Activated CD8-positive, alpha-beta memory T cell treated with anti-CD3 and anti-CD28 coated beads, Interleukin-2, amount 50 U/mL, for 4 hours (primary cell): ENCODE measurements around the gene TMEM108.

ENCODE experiments used
- DNase-seq: peaks from one replicate; pipeline ENCODE4 v3.0.0-alpha.2; 2020

TMEM108 gene

GRCh38 chr3:133364704-133365103 lies 326.5 kb downstream of the TMEM108 start:
- DNase-seq: no peak

DNA sequence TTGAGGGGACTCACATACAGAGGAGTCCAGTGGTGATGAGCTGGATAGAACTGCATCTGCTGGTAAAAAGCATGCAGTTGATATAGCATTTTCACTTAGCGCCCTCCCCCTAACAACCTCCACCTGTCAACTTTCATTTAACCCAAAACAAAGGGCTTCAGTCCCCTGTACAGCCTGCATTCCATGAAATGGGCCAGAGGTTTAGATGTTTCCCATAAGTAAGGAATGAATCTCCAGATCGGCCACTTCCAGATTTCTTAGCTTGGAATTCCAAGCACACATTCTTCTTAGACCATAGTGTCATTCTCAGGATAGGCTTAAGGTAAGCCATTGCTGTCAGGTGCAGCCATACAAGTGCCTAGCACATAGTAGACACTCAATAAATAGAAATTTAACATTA lies 328.7 kb downstream of the TMEM108 start:
- DNase-seq: no peak

- no peak for DNase-seq
These were observed 329.2 kb downstream of the TMEM108 start for GRCh38 chr3:133367403-133367802.

DNA sequence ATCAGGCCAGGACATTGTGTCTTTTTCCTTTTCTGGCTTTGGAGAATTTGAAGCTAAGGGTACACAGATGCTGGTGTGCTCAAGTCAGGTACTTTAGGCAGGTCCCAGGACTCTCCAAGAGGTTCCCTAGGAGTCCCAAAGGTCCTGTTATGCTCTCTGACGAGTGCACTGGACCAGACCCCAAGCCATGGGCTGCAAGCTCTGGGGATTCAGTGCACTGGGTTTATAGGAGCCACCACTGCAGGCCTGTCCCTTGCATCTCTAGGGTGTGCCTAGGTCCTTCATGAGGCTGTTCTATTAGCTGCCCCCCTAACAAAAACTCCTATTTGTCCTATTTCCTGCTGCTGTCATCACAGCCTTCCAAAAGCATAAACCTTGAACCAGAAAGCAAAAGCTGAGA lies 329.8 kb downstream of the TMEM108 start:
- no peak for DNase-seq

DNA sequence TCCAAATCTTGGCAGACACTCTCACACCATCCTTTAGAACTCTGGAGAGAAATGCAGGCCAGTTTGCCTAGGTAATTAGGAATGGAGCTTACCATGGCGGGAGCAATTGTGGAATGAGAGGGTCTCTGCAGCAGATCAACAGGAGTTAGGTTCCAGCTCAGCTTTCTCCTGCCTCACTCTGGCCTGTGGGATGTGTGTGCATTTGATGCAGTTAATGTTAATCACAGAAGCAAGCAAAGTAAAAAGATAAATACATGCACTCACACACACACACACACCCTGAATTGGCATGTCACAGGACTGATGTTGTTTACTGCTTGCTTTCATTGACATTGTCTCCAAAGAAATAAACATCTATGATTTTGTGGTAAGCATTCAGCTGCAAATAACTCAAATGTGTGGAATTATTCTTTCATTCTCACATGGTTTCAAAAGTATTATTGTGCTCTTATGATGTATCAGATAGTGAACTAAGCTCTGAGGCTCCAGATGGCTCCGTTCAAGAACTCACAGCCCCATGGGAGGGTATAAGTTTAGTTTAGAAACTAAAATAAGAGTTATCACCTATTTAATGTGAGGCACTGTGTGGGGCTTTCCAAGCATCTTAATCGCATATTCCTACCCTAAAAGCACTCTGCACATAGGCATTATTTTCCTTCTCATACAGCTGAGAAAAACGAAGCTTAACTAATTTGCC lies 330.3 kb downstream of the TMEM108 start:
- DNase-seq: no peak

DNA sequence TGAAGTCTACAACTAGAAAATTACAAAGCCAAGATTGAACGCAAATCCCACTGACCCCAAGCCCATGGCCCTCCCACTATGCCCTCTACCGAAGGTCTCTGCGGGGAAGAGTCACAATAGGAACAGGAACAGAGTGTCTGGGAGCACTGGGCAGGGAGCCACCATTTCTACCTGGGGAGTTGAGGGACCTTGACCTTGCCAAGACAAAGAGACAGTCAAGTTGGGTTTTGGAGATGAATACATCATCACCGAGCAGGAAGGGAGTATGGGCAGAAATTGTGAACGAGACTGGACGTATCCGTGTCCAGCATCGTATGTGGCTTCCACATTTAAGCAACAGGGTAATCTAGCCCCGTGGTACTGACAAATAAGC lies 330.9 kb downstream of the TMEM108 start:
- DNase-seq: no peak

DNA sequence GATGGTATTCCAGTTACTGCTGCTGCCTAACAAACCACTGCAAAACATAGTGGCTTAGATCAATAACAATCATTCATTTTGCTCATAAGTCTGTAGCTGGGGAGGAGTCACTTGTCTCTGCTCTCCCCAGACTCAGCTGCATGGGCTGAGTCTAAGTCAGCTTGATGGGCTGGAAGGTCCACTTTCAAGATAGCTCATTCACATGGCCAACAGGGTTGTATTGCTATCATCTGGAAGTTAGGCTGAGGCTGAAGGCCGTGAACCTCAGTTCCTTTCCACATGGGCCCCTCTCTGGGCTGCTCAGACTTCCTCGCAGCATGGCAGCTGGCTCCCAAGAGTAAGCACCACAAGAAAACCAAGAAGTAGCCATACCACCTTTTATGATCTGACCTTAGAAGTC lies 333.0 kb downstream of the TMEM108 start:
- DNase-seq: no peak

DNA sequence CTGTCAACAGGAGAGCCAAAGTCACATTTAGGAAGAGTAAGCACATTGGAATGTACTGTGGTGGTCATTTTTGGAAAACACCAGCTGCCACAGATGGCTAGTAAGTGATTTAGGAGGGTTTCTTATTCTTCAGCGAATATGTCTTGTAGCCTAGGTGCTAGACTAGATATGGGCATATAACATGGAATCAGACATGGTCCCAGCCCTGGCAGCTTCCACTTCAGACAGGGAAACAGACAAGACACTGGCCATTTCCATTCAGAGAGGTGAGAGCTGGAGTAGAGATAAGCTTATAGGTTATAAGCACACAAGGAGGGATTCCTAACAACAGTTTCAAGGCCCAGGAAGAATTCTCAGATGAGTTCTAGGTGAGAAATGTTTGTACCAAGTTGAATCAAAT lies 333.5 kb downstream of the TMEM108 start:
- DNase-seq: no peak

GRCh38 chr3:133374708-133375402 lies 336.7 kb downstream of the TMEM108 start:
- DNase-seq: no peak

DNA sequence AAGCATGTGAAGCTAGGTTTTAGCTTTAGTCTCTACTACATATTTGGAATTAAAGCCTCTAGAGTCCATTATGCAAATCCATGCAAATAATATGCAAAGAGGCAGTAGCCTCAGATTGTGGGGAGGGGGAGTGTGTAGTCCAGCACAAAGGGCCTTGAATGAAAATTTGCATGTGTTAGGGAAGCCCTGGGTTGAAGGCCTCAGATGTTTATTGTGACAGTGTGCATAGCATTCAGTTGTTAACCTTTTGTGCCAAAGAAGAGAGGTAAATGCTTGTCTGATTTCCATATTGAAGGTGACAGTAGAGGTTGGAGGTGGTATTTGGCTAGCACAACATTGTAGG lies 337.2 kb downstream of the TMEM108 start:
- DNase-seq: no peak

GRCh38 chr3:133376810-133377209 lies 338.6 kb downstream of the TMEM108 start:
- DNase-seq: no peak

- no peak for DNase-seq
These were observed 339.2 kb downstream of the TMEM108 start for GRCh38 chr3:133377396-133377795.

- no peak for DNase-seq
These were observed 341.7 kb downstream of the TMEM108 start for GRCh38 chr3:133379926-133380325.

GRCh38 chr3:133380481-133381225 lies 342.5 kb downstream of the TMEM108 start:
- no peak for DNase-seq

DNA sequence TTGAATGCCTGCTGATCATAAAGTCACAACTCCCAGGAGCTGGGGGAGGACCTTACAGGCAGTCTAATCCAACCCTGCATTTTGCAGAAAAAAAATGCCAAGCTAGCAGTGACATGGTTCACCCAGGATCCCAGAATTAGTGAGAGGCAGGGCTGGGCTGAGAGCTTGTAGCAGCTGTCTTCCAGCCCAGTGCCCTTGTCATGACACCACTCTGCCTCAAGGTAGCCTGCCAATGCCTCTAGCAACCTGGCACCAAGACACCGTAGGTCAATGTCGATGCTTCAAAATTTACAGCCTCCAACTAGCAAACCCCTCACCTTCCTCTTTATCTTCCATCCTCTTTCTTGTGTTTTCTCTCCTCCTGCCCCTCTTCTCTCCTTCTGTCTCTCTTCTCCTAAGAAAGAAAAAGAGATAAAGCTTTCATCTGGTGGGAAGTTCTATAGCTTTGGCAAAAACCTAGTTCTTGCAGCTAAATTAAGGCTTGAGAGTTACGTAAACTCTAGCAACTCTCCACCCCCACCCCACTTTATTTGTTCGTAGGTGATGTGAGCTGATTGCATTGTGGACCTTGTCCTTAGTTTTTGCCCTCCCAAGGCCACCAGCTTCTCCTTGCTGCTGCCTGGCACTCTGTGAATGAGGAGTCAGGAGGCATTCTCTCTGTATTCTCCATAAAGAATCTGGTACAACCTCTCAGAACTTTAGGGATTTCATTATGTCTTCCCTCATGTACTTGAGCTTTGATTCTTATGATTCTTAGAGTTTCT lies 343.3 kb downstream of the TMEM108 start:
- DNase-seq: no peak

GRCh38 chr3:133383175-133383574 lies 345.0 kb downstream of the TMEM108 start:
- DNase-seq: no peak

- DNase-seq: no peak
These were observed 345.6 kb downstream of the TMEM108 start for GRCh38 chr3:133383741-133384140.

GRCh38 chr3:133384331-133385027 lies 346.3 kb downstream of the TMEM108 start:
- no peak for DNase-seq

- DNase-seq: no peak
These were observed 348.7 kb downstream of the TMEM108 start for GRCh38 chr3:133386876-133387275.

DNA sequence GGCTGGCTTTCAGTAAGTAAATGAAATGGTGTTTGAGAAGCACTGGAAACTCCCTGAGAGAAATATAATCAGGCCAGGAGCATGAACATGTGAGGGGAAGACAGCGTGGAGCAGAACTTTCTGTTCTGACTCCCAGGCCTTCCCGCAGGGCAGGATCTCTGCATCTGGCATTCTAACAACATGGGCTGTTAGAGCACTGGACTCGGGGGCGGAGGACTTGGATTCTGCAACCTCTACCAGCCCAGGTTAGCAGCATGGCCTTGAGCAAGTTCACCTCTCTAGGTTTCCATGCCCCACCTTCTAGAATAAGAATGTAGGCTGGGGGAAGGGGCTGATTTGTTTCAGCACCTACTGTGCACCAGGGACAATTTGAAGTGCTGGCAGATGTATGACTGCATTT lies 349.1 kb downstream of the TMEM108 start:
- no peak for DNase-seq

GRCh38 chr3:133388696-133389395 lies 350.7 kb downstream of the TMEM108 start:
- DNase-seq: no peak

GRCh38 chr3:133390715-133391114 lies 352.5 kb downstream of the TMEM108 start:
- no peak for DNase-seq
